T-helper 1 cell treated with Interleukin-12 subunit alpha and Interleukin-12 subunit beta and Interleukin-4 antibody, amounts not matched to agents 30 ng/mL and 1 ng/mL, for 36 hours (primary cell): ENCODE results near the gene APOB. TPM values are rescaled to one million over a fixed set of nuclear protein-coding genes. Genes with fewer than 3 reads are reported as not detected.

ENCODE experiments used
- total RNA-seq: library from RNA; stranded (reverse); gene quantifications from 2 replicates; pipeline ENCODE4 v1.2.3, GENCODE V29; 2022

Gene APOB
- total RNA-seq, 1 donor from 2014 or later: not detected

Other genes with a start within 250 kb of the APOB start
- 24.7 and 26.8 TPM in 2 replicates for gene LDAH, start 221.0 kb downstream of the APOB start, total RNA-seq
- gene TDRD15, start 79.9 kb upstream of the APOB start, total RNA-seq: not detected in 2 replicates